ENCODE results near the gene SLC36A1. TPM values are rescaled to one million over a fixed set of nuclear protein-coding genes. Genes with fewer than 3 reads are reported as not detected.

The SLC36A1 gene
- polyA plus RNA-seq, 1 donor (not counting 4 experiments of a cell fraction or from before 2014, with no cell fraction given): 9.6 TPM

GRCh38 chr5:151413800-151414199 is 33.6 kb upstream of the SLC36A1 start:
- no peak overlapping the region for H3K27ac ChIP-seq (ENCODE audit: control insufficient read depth, insufficient read depth, low read length)
- no peak for DNase-seq (ENCODE audit: low read depth, low spot score)
- H3K9me1 ChIP-seq (ENCODE audit: control insufficient read depth, extremely low read depth, insufficient read depth, low read length): no peaks in the 10 kb centered on the region
- no peaks in the 10 kb centered on the region for H4K20me1 ChIP-seq (ENCODE audit: control insufficient read depth, extremely low read depth, insufficient read depth, low read length)
- no peak overlapping the region for H3K4me3 ChIP-seq (ENCODE audit: control insufficient read depth in 2 of 3, extremely low read depth in 1 of 3, insufficient read depth in 2 of 3, low read depth in 1 of 3, low read length in 3 of 3)
- peaks cover 5% of the 10 kb centered on the region for H3K9me3 ChIP-seq (ENCODE audit: control insufficient read depth, low read depth, low read length)
- FAIRE-seq: no peak
- H3K4me2 ChIP-seq (ENCODE audit: control insufficient read depth, extremely low read depth, insufficient read depth, low read depth, low read length): no peak overlapping the region
- no peak for TF ChIP-seq EZH2 (IDR thresholded peaks at IDR 0.05; ENCODE audit: low read length)
- TF ChIP-seq, protein P1, sequence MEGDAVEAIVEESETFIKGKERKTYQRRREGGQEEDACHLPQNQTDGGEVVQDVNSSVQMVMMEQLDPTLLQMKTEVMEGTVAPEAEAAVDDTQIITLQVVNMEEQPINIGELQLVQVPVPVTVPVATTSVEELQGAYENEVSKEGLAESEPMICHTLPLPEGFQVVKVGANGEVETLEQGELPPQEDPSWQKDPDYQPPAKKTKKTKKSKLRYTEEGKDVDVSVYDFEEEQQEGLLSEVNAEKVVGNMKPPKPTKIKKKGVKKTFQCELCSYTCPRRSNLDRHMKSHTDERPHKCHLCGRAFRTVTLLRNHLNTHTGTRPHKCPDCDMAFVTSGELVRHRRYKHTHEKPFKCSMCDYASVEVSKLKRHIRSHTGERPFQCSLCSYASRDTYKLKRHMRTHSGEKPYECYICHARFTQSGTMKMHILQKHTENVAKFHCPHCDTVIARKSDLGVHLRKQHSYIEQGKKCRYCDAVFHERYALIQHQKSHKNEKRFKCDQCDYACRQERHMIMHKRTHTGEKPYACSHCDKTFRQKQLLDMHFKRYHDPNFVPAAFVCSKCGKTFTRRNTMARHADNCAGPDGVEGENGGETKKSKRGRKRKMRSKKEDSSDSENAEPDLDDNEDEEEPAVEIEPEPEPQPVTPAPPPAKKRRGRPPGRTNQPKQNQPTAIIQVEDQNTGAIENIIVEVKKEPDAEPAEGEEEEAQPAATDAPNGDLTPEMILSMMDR (optimal IDR thresholded peaks at IDR 0.05 in 1 of 3, IDR thresholded peaks at IDR 0.05 in 1 of 3, conservative IDR thresholded peaks at IDR 0.05 in 1 of 3; ENCODE audit: extremely low read depth in 1 of 3, insufficient read depth in 2 of 3, low read length in 3 of 3): no peak
- H3K36me3 ChIP-seq (ENCODE audit: control insufficient read depth in 2 of 2, extremely low read depth in 1 of 2, insufficient read depth in 2 of 2, low read length in 2 of 2): no peaks in the 10 kb centered on the region
- H3K79me2 ChIP-seq (ENCODE audit: control insufficient read depth, insufficient read depth, low read length): no peaks in the 10 kb centered on the region
- dilution Hi-C loops (cut with MboI; ENCODE audit: extremely low pct_ligation_motif_present, low sequenced_read_pairs): no loop called here
- H3K9ac ChIP-seq (ENCODE audit: control insufficient read depth, extremely low read depth, insufficient read depth, low read length): no peak overlapping the region
- no peaks in the 10 kb centered on the region for H3K4me1 ChIP-seq (ENCODE audit: control insufficient read depth, extremely low read depth, insufficient read depth, low read length)
- peaks cover 11% of the 10 kb centered on the region for H3K27me3 ChIP-seq (ENCODE audit: control insufficient read depth, extremely low read depth, insufficient read depth, low read length)
- no peak overlapping the region for H2AFZ ChIP-seq (ENCODE audit: control insufficient read depth, low read length)

DNA sequence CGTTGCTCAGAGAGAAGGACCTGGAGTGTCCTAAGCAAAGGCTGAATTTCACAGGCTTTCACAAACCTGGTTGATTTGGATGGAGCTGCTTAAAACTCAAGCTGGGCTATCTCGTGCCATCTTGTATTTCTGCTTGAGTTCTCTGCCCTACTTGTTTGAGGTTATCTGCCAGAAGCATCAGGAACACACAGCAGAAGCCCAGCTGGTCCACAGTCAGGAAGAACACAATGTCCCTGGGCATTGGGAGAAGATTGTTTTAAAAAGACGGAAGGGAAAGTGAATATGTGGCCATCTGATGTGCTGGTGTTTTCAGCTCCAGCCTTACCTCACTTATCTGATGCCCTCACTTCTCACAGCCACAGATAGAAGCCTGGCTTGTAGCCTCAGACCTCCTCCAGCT is 32.9 kb upstream of the SLC36A1 start:
- dilution Hi-C loops (cut with MboI; ENCODE audit: extremely low pct_ligation_motif_present, low sequenced_read_pairs): no loop called here
- no peak for DNase-seq (ENCODE audit: low read depth, low spot score)
- H3K9me1 ChIP-seq (ENCODE audit: control insufficient read depth, extremely low read depth, insufficient read depth, low read length): no peaks in the 10 kb centered on the region
- H3K27me3 ChIP-seq (ENCODE audit: control insufficient read depth, extremely low read depth, insufficient read depth, low read length): peaks cover 11% of the 10 kb centered on the region
- FAIRE-seq: no peak
- no peak overlapping the region for H3K4me3 ChIP-seq (ENCODE audit: control insufficient read depth in 2 of 3, extremely low read depth in 1 of 3, insufficient read depth in 2 of 3, low read depth in 1 of 3, low read length in 3 of 3)
- H3K79me2 ChIP-seq (ENCODE audit: control insufficient read depth, insufficient read depth, low read length): no peaks in the 10 kb centered on the region
- no peak overlapping the region for H2AFZ ChIP-seq (ENCODE audit: control insufficient read depth, low read length)
- TF ChIP-seq EZH2 (IDR thresholded peaks at IDR 0.05; ENCODE audit: low read length): no peak
- TF ChIP-seq, protein P1 (optimal IDR thresholded peaks at IDR 0.05 in 1 of 3, IDR thresholded peaks at IDR 0.05 in 1 of 3, conservative IDR thresholded peaks at IDR 0.05 in 1 of 3; ENCODE audit: extremely low read depth in 1 of 3, insufficient read depth in 2 of 3, low read length in 3 of 3): no peak
- peaks cover 5% of the 10 kb centered on the region for H3K9me3 ChIP-seq (ENCODE audit: control insufficient read depth, low read depth, low read length)
- no peak overlapping the region for H3K4me2 ChIP-seq (ENCODE audit: control insufficient read depth, extremely low read depth, insufficient read depth, low read depth, low read length)
- no peaks in the 10 kb centered on the region for H4K20me1 ChIP-seq (ENCODE audit: control insufficient read depth, extremely low read depth, insufficient read depth, low read length)
- no peaks in the 10 kb centered on the region for H3K4me1 ChIP-seq (ENCODE audit: control insufficient read depth, extremely low read depth, insufficient read depth, low read length)
- H3K27ac ChIP-seq (ENCODE audit: control insufficient read depth, insufficient read depth, low read length): no peak overlapping the region
- no peaks in the 10 kb centered on the region for H3K36me3 ChIP-seq (ENCODE audit: control insufficient read depth in 2 of 2, extremely low read depth in 1 of 2, insufficient read depth in 2 of 2, low read length in 2 of 2)
- no peak overlapping the region for H3K9ac ChIP-seq (ENCODE audit: control insufficient read depth, extremely low read depth, insufficient read depth, low read length)
